Dermis microvascular lymphatic vessel endothelial cell (primary cell): ENCODE results near the gene KCNK4. TPM values are rescaled to one million over a fixed set of nuclear protein-coding genes. Genes with fewer than 3 reads are reported as not detected.

Experiments used
- DNase-seq, 2 donors: peaks; one replicate each; pipeline versions ENCODE4 v3.0.0 to v3.0.0-alpha.2; 2010; ENCODE audit warnings: low read depth in 2 of 2
- total RNA-seq: library from RNA; depleted of rRNA; stranded (reverse); fragments of >200 nt; gene quantifications from 2 replicates; pipeline ENCODE4 v1.2.1, GENCODE V29; 2014

The KCNK4 gene
- total RNA-seq, 1 donor from 2014 or later: not detected

DNA sequence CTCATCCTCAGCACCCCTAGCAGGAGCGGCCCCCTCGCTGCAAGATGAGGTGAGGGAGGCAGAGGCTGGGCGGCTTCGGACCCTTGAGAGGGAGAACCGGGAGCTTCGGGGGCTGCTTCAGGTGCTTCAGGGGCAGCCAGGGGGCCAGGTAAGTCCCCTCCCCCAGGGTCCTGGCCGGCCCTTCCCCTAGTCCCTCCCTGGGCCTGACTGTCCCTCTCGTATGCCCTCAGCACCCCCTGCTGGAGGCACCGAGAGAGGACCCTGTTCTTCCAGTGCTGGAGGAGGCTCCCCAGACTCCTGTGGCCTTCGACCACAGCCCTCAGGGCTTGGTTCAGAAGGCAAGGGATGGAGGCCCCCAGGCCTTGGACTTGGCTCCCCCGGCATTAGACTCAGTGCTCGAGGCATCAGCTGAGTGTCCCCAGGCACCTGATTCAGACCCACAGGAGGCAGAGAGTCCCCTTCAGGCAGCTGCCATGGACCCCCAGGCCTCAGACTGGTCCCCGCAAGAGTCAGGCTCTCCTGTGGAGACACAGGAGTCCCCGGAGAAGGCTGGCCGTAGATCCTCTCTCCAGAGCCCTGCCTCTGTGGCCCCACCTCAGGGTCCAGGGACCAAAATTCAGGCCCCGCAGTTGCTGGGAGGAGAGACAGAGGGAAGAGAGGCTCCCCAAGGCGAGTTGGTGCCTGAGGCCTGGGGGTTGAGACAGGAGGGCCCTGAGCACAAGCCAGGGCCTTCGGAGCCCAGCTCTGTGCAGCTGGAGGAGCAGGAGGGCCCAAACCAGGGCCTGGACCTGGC, 52.9 kb downstream of the KCNK4 start:
- peak in 1 of 2 donors; percentile 21 for DNase-seq

DNA sequence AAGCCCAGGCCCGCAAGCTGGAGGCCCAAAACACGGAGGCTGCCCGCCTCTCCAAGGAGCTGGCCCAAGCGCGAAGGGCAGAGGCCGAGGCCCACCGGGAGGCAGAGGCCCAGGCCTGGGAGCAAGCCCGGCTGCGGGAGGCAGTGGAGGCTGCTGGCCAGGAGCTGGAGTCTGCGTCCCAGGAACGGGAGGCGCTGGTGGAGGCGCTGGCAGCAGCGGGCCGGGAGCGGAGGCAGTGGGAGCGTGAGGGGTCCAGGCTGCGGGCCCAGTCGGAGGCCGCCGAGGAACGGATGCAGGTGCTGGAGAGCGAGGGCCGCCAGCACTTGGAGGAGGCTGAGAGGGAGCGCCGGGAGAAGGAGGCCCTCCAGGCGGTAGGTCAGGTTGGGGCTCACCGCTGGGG, 53.7 kb downstream of the KCNK4 start:
- no peak for DNase-seq

DNA sequence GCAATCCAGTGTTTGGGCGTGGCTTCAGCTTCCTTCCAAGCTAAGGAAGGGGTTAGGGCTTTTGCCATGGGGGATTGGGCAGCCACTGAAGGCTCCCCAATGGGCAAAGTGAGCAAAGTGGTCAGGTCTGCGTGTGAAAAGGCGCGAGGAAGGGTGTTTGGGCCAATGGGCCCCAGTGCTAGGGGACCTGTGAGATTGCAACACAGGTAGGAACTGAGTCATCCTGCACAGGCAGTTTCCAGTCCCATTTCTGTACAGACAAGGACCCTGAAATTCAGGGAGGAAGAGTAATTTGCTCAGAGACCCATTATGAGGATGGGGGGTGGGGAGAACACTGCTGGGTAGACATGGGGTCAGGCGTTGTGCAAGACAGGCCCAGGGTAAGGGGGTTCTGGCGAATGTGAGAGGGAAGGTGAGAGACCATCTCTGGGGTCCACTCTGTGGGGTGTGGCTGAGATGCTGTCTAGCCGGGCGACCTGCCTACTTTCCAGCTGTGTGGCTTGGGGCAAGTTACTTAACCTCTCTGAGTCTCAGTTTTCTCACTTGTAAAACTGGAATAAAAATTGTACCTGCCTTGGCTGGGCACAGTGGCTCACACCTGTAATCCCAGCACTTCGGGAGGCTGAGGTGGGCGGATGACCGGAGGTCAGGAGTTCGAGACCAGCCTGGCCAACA, 56.2 kb downstream of the KCNK4 start:
- DNase-seq: no peak

GRCh38 chr11:64348383-64349024, 57.4 kb downstream of the KCNK4 start:
- DNase-seq: peak in 1 of 2 donors; percentile 54

GRCh38 chr11:64349025-64349387, 57.9 kb downstream of the KCNK4 start:
- no peak for DNase-seq

- DNase-seq: no peak
Observed at GRCh38 chr11:64349404-64349803, 58.3 kb downstream of the KCNK4 start.

Other genes starting within 250 kb of the KCNK4 start
- 23.1 and 25.4 TPM in 2 replicates for gene MACROD1, start 125.2 kb upstream of the KCNK4 start, total RNA-seq
- 117 and 122 TPM in 2 replicates for gene STIP1, start 105.1 kb upstream of the KCNK4 start, total RNA-seq
- 5.4 and 15.7 TPM in 2 replicates for gene FERMT3, start 84.6 kb upstream of the KCNK4 start, total RNA-seq
- gene TRPT1, start 65.1 kb upstream of the KCNK4 start, total RNA-seq: 19.3 and 27.6 TPM in 2 replicates
- 26.4 and 31.1 TPM in 2 replicates for gene NUDT22, start 65.0 kb upstream of the KCNK4 start, total RNA-seq
- 7.8 and 20.1 TPM in 2 replicates for gene DNAJC4, start 60.8 kb upstream of the KCNK4 start, total RNA-seq
- gene VEGFB, start 56.7 kb upstream of the KCNK4 start, total RNA-seq: 7.7 and 22.4 TPM in 2 replicates
- 51.3 and 69.7 TPM in 2 replicates for gene FKBP2, start 50.2 kb upstream of the KCNK4 start, total RNA-seq
- gene PPP1R14B, start 44.4 kb upstream of the KCNK4 start, total RNA-seq: 130 and 156 TPM in 2 replicates
- 16.3 and 17.3 TPM in 2 replicates for gene PLCB3, start 39.8 kb upstream of the KCNK4 start, total RNA-seq
- 65.4 and 65.7 TPM in 2 replicates for gene BAD, start 6.6 kb upstream of the KCNK4 start, total RNA-seq
- gene GPR137, start 5.5 kb upstream of the KCNK4 start, total RNA-seq: 6.2 and 9.5 TPM in 2 replicates
- gene CATSPERZ, start 9.1 kb downstream of the KCNK4 start, total RNA-seq: 0.25 TPM in 1 of 2 replicates, not detected in the other
- 42.0 and 56.0 TPM in 2 replicates for gene ESRRA, start 14.2 kb downstream of the KCNK4 start, total RNA-seq
- 168 and 222 TPM in 2 replicates for gene TRMT112, start 26.3 kb downstream of the KCNK4 start, total RNA-seq
- 217 and 224 TPM in 2 replicates for gene PRDX5, start 26.8 kb downstream of the KCNK4 start, total RNA-seq
- gene CCDC88B, start 48.9 kb downstream of the KCNK4 start, total RNA-seq: 1.5 and 1.8 TPM in 2 replicates
- gene RPS6KA4, start 67.9 kb downstream of the KCNK4 start, total RNA-seq: 29.4 and 35.8 TPM in 2 replicates